Measurements from ENCODE around the gene RBM14. TPM values are rescaled to one million over a fixed set of nuclear protein-coding genes. Genes with fewer than 3 reads are reported as not detected.

Gene RBM14
- total and polyA plus RNA-seq, 9 of the 15 experiments (the other 6 are each of a cell fraction or from before 2014, with no cell fraction given), result 5.5 to 131 (median 42.6) TPM

- peak; percentile 95 for TF ChIP-seq FOS (IDR thresholded peaks at IDR 0.05; ENCODE audit: extremely low read depth, insufficient read length)
- TF ChIP-seq PHF20 (IDR thresholded peaks at IDR 0.05; ENCODE audit: partially characterized antibody), result peak; percentile 52
- TF ChIP-seq, protein P1, sequence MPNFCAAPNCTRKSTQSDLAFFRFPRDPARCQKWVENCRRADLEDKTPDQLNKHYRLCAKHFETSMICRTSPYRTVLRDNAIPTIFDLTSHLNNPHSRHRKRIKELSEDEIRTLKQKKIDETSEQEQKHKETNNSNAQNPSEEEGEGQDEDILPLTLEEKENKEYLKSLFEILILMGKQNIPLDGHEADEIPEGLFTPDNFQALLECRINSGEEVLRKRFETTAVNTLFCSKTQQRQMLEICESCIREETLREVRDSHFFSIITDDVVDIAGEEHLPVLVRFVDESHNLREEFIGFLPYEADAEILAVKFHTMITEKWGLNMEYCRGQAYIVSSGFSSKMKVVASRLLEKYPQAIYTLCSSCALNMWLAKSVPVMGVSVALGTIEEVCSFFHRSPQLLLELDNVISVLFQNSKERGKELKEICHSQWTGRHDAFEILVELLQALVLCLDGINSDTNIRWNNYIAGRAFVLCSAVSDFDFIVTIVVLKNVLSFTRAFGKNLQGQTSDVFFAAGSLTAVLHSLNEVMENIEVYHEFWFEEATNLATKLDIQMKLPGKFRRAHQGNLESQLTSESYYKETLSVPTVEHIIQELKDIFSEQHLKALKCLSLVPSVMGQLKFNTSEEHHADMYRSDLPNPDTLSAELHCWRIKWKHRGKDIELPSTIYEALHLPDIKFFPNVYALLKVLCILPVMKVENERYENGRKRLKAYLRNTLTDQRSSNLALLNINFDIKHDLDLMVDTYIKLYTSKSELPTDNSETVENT (CRISPR knock-in tag; IDR thresholded peaks at IDR 0.05), result peak; percentile 84
- peak; percentile 93 for TF ChIP-seq POLR2H (tag; IDR thresholded peaks at IDR 0.05; ENCODE audit: low read depth)
- TF ChIP-seq SMARCA4 (IDR thresholded peaks at IDR 0.05), result 0 out of 2 replicates have a peak, but pooled peaks have one; percentile 26
- TF ChIP-seq ARID3A (IDR thresholded peaks at IDR 0.05; ENCODE audit: borderline replicate concordance, low read depth, low read length), result no peak
- TF ChIP-seq ZNF212 (CRISPR knock-in tag; IDR thresholded peaks at IDR 0.05), result no peak
- TF ChIP-seq MIER1 (IDR thresholded peaks at IDR 0.05; ENCODE audit: low read depth), result no peak
- 0 out of 2 replicates have a peak, but pooled peaks have one; percentile 41 for TF ChIP-seq NR2C2 (CRISPR knock-in tag; IDR thresholded peaks at IDR 0.05)
- peak; percentile 81 for TF ChIP-seq NR2C2 (tag; IDR thresholded peaks at IDR 0.05)
- TF ChIP-seq PURB (CRISPR knock-in tag; IDR thresholded peaks at IDR 0.05; ENCODE audit: low read depth), result no peak
- no peak for TF ChIP-seq ZNF75A (CRISPR knock-in tag; IDR thresholded peaks at IDR 0.05)
- no peak for TF ChIP-seq MED1 (CRISPR knock-in tag; IDR thresholded peaks at IDR 0.05; ENCODE audit: borderline replicate concordance)
- TF ChIP-seq CTBP1 (IDR thresholded peaks at IDR 0.05; ENCODE audit: borderline replicate concordance), result no peak
- TF ChIP-seq, protein P2, sequence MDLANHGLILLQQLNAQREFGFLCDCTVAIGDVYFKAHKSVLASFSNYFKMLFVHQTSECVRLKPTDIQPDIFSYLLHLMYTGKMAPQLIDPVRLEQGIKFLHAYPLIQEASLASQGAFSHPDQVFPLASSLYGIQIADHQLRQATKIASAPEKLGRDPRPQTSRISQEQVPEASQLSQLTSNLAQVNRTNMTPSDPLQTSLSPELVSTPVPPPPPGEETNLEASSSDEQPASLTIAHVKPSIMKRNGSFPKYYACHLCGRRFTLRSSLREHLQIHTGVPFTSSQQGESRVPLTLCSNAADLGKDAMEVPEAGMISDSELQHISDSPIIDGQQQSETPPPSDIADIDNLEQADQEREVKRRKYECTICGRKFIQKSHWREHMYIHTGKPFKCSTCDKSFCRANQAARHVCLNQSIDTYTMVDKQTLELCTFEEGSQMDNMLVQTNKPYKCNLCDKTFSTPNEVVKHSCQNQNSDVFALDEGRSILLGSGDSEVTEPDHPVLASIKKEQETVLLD (IDR thresholded peaks at IDR 0.05), result no peak
- TF ChIP-seq PBX2 (CRISPR knock-in tag; IDR thresholded peaks at IDR 0.05; ENCODE audit: low read depth), result peak; percentile 75
- peak; percentile 99 for TF ChIP-seq PBX2 (tag; conservative IDR thresholded peaks at IDR 0.05; ENCODE audit: low read depth)
- TF ChIP-seq YY1 (IDR thresholded peaks at IDR 0.05; ENCODE audit: borderline replicate concordance in 1 of 3, control insufficient read depth in 1 of 3, extremely low read depth in 1 of 3, insufficient read depth in 3 of 3, insufficient read length in 1 of 3, insufficient replicate concordance in 2 of 3, low read depth in 1 of 3, low read length in 2 of 3), result peak; percentile 73 to 95 (median 91)
- no peak for TF ChIP-seq ZFP36 (IDR thresholded peaks at IDR 0.05; ENCODE audit: low read depth, low read length, partially characterized antibody)
Measured at GRCh38 chr11:66638177-66639065, 22.0 kb downstream of the RBM14 start, which contains the start of gene RBM4 (continued).

All from K562 (cell line).